GM12865 (cell line): Measurements from ENCODE around the gene ALS2CL.

ENCODE experiments used
- DNase-seq: peaks from one replicate; pipeline ENCODE4 v3.0.0; 2010; ENCODE audit warnings: low read depth
- H3K4me3 ChIP-seq: 2 replicates; pipeline ENCODE4 v1.5.1; 2011; ENCODE audit warnings: mild to moderate bottlenecking, low read depth, low read length, control low read depth
- CTCF ChIP-seq: IDR thresholded peaks from 2 replicates; pipeline ENCODE4 v1.5.1; 2011; ENCODE audit warnings: low read length, control low read depth, low read depth, inconsistent platforms; ENCODE audit not compliant: insufficient read depth; ENCODE audit errors: missing control alignments

Gene ALS2CL

GRCh38 chr3:46656778-46657556 is 36.5 kb downstream of the ALS2CL start:
- no peak overlapping the region for H3K4me3 ChIP-seq
- TF ChIP-seq CTCF: no peak
- DNase-seq: no peak

GRCh38 chr3:46655271-46655670 is 38.2 kb downstream of the ALS2CL start:
- TF ChIP-seq CTCF: no peak
- no peak for DNase-seq
- H3K4me3 ChIP-seq: no peak overlapping the region

- H3K4me3 ChIP-seq: no peak overlapping the region
- TF ChIP-seq CTCF: no peak
- no peak for DNase-seq
These were observed 42.4 kb downstream of the ALS2CL start for GRCh38 chr3:46651084-46651483.

- TF ChIP-seq CTCF: no peak
- no peak for DNase-seq
- no peak overlapping the region for H3K4me3 ChIP-seq
These were observed 44.0 kb downstream of the ALS2CL start for GRCh38 chr3:46649436-46649835.

GRCh38 chr3:46648096-46648495 is 45.4 kb downstream of the ALS2CL start:
- no peak overlapping the region for H3K4me3 ChIP-seq
- no peak for TF ChIP-seq CTCF
- DNase-seq: no peak

- no peak for DNase-seq
- TF ChIP-seq CTCF: no peak
- no peak overlapping the region for H3K4me3 ChIP-seq
These were observed 46.8 kb downstream of the ALS2CL start for GRCh38 chr3:46646700-46647099.

GRCh38 chr3:46643701-46644100 is 49.8 kb downstream of the ALS2CL start:
- DNase-seq: no peak
- TF ChIP-seq CTCF: no peak
- H3K4me3 ChIP-seq: no peak overlapping the region
